Measurements from ENCODE around the gene SGMS1.
"Not testable (repeated sequence)": the region's sequence is repeated elsewhere in the genome, so short reads cannot be mapped to it uniquely, and the experiment has no call there.

SGMS1 gene

DNA sequence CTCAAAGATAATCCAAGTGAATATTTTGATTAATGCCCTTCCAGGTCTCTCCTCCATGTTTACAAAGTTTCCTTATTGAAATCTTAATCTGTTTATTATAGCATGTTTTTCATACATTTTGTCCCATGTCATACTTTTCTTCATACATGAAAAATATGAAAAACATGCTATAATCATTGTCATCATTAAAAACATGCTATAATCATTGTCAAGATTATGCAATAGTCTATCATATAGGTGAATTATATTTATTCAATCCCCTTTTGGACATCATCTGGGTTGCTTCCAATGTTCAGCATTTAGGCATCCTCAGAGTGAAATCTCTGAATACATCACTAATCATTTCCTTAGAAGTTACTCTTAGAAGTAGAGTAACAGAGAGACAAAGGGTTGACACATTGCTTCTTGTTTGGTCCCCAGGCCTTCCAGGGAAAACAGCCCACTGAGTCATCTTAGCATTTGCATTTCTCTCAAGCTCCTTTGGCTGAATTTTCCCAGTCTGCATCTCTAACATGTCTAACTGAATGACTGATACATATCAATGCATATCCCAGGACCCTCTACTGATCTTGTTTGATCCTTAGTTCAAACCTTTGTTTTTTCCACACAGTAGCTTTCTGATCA is 87.0 kb downstream of the SGMS1 start:
- no peak for DNase-seq (ENCODE audit: low read depth)

DNA sequence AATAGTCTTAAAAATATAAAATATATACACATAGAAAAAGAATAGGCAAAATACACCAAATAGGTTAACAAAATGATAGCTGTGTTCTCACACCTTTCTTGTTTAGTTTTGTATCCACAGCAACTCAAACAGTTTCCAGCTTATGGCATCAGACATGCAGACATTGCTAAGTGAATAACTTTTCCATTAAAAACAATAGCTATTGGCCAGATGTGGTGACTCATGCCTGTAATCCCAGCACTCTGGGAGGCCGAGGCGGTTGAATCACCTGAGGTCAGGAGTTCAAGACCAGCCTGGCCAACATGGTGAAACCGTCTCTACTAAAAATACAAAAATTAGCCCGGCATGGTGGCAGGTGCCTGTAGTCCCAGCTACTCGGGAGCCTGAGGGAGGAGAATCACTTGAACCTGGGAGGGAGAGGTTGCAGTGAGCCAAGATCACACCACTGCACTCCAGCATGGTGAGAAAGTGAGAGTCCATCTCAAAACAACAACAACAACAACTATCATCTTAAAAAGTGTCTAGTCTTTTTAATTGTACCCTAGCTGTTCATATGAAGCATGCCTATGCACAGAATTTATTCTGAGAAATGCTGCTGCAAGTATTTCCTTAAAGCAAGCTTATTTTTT is 88.9 kb downstream of the SGMS1 start:
- DNase-seq (ENCODE audit: low read depth): not testable (repeated sequence)

DNA sequence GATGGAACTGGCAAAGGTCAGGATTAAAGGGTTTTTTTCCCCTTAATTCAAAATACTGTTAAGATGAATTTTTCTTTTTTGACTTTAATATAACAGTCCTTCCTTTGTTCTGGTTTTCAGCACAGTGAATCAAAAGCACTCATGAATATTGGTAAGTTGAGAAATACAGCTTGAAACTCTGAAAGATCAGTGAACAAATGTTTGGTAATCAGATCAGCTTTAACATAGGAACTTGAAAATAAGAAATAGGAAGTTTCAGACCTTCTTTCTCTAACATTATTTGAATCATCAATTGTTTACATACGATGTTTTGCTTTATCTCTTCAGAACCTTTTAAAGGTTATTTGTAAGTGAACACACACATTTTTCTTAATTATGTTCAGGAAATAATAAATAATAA is 90.5 kb downstream of the SGMS1 start:
- DNase-seq (ENCODE audit: low read depth): no peak

DNA sequence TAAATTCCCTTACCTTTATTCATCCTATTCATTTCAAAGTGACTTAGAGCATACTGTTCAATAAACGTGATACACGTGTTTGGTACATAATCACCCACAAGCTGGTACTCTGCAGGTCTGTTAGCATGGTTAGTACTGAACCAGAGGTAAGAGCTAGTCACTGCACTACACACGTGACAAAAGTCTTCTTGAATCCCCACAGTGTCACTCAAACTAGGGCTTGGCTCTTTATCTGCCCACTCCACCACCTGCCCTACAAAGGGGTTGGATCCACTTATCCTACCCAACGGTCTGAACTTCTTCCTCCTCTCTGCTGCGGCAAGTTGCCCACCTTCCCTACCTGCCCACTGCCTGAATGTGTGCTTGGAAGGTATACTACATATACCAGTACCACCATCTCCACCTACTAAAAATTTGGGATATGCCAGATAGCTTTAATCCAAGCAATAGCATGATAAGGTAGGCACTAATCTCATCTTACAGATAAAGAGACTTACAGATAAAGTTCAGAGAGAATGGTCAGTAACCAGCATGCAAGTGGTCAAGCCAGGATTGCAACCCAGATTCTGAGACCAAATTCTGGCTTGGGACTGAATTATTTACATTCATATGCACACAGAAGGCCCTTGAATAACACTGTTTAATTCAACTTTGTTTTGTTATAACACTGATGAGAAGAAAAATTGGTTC is 92.2 kb downstream of the SGMS1 start:
- DNase-seq (ENCODE audit: low read depth): no peak

DNA sequence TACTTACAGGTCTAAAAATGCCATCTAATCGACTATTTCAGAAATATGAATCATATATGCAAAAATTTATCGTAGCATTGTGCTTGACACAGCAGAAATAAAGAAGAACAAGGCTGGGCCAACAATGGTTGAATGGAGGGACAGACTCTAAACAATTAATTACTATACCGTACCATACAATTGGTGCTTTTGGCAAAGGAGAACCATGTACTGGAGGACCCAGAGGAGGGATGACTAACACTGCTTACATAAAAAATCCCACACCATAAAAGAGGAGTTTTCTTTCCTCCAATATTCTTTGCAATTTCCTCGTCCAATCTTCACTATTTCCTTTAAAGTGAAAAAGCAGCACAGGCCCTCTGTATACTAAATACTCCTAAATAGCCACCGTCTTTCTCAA is 94.1 kb downstream of the SGMS1 start:
- no peak for DNase-seq (ENCODE audit: low read depth)

DNA sequence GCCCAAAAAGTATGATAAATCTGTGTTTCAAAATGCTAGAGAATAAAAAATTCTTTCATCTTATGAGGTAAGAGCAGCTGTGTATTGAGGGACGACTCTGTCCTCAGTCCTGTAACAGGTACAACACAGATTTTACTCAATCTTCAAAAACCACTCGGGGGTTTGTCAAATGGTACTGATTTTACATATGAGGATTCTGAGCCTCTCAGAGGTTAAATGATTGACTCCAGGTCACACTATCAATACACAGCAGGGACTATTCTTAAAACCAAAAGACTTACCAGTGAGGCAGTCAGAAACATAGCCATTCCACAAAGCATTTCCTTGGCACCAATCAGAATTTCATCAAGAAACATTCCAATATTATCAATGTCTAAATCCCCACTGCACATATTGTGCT is 95.5 kb downstream of the SGMS1 start:
- DNase-seq (ENCODE audit: low read depth): no peak

DNA sequence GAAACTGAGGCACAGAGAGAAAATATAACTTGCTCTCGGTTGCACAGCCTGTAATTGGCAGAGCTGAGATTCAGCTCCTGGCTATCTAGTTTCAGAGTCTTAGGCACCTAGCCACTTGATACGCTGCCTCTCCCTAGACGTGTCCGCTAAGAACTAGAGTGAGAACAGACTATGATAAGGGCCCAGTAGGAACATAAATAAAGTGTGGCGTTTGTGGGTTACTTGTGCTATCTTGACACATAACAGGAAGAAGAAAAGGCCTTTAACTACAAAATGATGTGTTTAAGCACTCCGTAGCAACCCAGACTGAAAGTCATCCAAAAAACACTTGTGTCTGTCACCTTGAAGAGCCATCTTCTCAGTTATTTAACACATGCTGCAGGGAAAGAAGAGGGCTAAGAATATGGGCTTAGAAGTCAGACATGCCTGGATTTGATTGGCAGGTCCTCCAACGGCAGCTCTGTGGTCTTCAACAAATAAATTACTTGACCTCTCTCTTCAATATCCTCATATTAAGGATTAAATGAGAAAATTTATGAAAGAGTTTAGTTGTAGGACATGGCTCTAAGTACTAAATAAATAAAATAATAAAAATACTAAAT is 96.2 kb downstream of the SGMS1 start:
- DNase-seq (ENCODE audit: low read depth): no peak

DNA sequence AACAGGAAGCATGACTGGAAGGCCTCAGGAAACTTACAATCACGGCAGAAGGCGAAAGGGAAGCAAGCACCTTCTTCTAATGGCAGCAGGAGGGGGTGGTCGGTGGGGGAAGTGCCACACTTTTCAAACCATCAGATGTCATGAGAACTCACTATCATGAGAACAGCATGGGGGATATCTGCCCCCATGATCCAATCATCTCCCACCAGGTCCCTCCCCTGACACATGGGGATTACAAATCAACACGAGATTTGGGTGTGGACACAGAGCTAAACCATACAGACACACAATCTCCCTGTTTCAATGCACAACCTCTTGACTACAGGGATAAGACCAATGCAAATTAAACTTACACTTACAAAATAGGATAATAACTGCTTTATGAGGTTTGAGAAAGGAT is 97.6 kb downstream of the SGMS1 start:
- DNase-seq (ENCODE audit: low read depth): no peak

DNA sequence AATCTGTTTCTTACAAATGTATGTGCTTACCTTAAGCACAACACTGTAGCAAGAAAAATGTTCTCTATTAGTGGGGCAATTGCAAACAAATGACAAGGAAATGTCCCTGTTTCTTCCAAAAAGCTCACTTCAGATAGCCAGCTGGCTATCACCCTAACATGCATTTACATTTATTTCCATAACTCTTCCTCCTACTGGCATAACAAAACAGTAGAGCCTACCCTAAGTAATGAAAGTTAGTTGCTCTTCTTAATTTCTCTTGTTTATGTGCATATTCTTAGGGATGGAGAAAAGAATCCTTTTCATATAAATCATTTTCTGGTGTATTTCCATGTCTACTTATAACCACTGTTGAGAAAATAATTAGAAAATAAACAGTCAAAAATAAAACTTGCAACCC is 100.4 kb downstream of the SGMS1 start:
- DNase-seq (ENCODE audit: low read depth): no peak

DNA sequence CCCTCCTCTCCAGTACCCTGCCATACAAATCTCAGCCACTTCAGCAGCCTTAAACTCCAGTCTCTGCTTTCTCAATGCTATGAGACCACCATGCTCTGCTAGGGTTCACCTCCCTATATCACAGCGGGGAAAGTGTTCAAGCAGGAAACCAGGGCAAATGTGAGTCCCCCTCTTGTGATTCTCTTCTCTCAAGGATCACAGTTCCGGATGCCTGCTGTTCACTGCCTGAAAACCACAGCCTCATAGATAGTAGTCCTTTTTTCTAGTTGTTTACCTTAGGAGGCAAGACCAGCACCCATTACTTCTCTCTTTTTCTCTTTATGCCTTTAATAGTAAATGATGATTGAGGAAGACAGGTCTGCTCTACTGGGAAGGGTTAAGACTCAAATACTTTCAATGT is 100.8 kb downstream of the SGMS1 start:
- DNase-seq (ENCODE audit: low read depth): no peak

DNA sequence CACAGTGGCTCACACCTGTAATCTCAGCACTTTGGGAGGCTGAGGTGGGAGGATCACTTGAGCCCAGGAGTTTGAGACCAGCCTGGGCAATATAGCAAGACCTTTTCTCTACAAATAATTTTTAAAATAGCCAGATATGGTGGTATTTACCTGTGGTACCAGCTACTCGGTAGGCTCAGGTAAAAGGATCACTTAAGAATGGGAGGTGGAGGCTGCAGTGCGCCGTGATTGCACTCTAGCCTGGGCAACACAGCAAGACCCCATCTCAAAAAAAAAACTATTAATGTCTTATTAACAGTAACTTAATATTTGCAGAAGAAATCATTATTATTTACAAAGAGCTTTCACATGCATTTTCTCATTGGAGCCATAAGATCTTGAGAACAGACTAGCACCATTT is 103.6 kb downstream of the SGMS1 start:
- no peak for DNase-seq (ENCODE audit: low read depth)

DNA sequence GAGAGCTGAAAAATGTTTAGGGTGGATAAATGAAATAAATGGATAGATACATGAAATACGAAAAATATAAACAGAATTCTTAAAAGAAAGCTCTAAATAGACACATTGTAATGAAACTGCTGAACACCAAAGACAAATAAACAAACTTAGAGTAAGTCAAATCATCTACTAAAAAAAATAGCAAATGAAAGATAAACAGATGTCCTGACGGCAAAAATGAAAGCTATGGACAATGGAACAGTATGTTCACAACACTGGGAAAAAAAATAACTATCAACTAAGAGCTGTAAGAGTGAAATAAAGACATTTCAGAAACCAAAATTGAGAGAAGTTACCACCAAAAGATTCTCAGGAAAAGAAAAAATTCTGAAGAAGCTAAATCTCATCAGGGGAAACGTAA is 106.1 kb downstream of the SGMS1 start:
- DNase-seq (ENCODE audit: low read depth): no peak

DNA sequence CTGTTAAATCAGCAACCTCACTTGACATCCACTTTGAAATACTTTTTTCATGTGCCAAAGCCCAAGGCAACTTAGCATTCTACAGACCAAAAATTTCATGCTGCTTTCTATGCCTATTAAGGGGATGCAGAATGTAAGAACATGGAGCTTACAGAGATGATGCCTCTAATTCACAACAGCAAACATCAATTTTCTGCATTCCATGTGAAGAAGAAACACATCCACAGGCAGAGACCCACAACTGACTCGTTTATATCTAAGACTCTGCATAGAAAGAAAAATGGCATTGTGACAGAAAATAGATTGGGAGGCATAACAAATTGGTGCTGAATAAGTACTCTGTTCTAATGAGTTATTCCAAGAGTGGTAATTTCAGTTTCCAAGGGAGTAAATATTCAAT is 107.6 kb downstream of the SGMS1 start:
- DNase-seq (ENCODE audit: low read depth): no peak

DNA sequence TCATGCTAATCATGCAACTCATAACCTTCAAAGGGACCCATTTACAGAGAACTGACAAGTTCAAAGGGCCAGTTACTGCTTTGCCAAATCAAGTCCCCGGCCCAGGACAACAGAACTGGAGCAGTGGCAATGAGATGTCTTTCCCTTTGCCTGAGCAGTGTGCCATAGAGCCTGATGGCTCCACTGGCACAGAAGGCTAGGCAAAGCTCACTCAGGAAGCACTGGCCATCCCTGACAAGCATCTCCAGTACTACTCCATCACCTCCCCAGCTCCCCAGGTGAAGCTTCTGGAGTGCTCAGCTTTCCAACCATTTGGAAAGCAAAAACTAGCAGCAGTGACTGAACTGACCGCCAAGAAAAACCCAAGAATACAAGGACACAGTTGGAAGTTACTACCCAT is 108.3 kb downstream of the SGMS1 start:
- no peak for DNase-seq (ENCODE audit: low read depth)

DNA sequence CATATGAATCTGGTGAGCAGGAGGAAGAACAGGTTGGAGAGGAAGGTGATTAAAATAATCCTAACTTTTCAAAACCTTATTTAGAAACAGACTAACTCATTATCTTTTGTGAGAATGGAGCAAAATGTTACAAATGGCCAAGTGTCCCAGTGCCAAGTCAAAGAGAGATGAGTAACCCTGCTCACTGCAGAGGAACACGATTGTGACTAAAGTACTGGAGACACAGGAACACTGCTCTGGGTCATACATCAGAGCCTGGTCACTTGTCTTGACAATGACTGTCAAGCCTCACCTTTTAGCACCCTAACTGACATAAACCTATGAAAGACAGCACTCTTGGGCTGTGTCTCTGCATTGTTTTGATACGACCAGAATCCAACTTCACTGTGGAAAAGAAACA is 108.8 kb downstream of the SGMS1 start:
- DNase-seq (ENCODE audit: low read depth): no peak

DNA sequence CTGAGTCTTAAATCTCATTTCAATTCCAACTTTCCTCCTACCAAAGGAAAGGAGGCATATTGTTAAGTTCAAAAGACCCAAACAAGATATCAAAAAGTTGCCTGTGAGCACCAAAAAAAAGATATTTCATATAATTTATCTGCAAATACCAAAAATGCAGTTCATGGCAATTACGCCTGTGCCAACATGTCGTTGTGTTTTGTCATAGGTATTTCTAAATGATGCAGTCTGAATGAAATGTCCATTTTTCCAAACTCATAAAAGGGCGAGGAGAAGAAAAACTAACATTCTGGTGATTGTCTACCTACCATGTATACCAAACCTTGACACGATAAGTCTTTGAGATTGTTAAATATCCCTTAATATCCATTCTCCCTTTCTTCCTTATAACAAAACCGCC is 109.8 kb downstream of the SGMS1 start:
- DNase-seq (ENCODE audit: low read depth): no peak

DNA sequence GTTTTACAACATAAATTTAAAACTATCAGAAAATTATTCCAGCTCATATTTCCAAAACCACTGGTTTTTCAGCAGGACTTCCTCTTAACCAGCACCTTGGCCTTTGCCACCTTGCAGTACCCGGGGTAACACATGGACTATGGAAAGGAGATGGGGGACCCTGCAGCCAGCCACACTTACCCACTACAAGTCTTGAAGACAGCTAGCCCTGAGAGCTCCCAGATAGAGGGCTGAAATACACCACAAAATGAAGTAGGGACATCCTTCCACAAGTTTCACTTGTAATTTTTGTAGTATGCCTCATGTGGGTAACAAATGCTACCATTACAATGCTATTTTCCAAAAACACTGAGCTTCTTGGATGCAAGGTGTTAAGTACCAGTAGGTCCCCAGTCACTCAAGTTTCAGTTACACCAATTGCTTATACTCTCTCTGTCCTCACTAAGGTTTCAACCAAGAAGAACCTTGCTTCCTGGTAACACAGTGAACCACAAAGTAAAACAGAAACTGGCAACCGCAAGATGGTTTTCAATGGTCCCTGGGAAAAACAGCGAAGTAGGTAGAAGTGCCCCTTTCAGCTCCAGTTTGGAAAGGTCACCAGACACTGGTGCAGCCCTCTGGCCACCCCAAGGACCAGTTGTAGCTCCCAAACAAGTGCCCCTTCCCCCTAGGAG is 110.9 kb downstream of the SGMS1 start:
- DNase-seq (ENCODE audit: low read depth): no peak

DNA sequence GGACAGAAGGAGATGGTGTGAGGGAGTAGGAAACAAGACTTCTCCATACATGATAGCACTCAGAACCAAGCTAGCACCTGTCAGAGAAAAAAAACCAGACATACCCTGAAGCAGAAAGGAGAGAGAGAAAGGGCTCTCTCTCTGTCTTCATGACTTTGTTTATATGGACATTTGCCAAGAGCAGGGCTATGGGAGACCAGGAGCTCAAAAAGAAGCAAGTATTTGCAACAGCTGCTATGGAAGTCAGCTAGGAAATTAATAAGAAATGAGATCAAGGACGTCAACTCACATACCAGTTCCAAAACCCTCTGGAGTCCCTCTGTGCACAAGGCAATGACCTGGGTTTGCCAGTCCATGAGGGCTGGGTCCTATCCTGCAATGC is 111.6 kb downstream of the SGMS1 start:
- no peak for DNase-seq (ENCODE audit: low read depth)

DNA sequence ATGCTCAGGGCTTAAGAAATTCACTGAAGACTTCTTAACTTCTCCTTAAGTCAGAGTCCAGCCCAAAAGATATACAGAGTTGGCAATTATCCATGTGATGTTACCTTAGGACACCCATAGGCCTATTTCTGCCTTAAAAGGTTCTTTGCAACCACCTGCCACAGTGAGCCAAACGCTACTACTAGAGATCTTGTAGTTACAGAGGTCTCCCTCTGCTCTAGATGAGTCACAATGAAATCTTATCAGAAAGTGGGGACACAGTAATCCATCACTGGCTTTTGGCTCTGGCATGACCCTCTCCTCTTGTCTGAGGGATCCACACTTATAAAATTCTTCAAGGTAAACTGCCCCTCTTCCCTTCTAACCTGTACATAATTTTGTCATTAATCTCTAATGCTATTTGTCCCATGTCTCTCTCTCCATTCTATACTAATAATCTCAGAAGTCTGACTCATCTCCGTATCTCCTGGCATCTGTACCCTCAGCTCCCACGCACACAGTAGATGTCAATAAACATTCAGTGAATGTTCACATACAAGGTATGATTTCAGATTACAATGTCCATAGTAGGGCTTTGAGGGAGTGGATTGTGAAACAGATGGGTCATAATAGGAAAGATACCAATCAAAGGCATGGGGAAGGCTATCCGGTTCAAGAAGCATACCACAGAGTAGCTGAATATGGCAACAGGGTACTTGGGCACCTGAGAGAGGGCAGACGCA is 112.1 kb downstream of the SGMS1 start:
- no peak for DNase-seq (ENCODE audit: low read depth)

DNA sequence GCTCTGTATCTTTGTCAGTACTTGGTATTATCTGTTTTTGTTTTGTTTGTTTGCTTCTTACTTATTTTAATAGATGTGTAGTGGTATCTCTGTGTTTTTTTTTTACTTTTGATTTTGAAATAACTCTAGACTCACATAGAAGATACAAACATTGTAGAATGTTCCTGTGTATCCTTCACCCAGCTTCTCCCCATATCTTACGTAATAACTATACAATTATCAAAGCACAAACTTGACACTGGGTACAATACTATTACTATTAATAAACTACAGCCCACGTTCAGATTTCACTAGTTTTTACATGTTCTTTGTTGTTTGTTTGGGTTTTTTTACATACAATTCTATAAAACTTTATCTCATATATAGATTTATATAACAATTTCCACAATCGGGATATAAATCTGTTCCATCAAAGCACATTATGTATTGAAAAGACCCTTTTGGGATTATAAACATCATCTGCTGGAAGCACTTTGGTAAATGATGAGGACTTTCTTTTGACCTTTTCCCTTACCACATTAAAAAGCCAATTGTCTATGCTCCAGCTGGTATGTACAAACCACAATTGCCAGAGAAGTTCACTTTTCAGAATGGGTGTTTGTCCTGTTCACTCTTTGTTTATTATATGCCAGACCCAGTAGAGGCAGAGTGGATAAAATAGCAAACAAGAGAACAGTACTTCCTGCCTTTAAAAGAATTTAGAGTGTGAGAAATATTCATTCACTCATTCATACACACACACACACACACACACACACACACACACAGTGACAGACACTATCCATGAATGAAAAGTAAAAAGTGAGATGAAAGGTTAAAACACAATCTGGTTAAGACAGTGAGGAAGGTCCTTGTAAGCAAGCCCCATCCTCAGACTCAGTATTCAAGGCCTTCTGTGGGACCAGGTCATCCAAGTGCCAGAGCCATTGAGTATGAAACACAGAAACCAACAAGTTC is 113.0 kb downstream of the SGMS1 start:
- DNase-seq (ENCODE audit: low read depth): no peak

Measured in stimulated activated CD8-positive, alpha-beta memory T cell treated with anti-CD3 and anti-CD28 coated beads, Interleukin-7, amount 100 ng/mL, for 24 hours (primary cell).